PFSK-1 (cell line): ENCODE measurements around the gene KIAA1755.

Source experiments
- FOXP2 ChIP-seq: optimal IDR thresholded peaks from 2 replicates; pipeline ENCODE3; 2011; ENCODE audit warnings: borderline replicate concordance, control low read depth, inconsistent platforms; ENCODE audit not compliant: insufficient read depth; ENCODE audit errors: extremely low read length, extremely low read depth
- POLR2AphosphoS5 ChIP-seq: IDR thresholded peaks from 2 replicates; pipeline ENCODE4 v1.6.1; 2012; ENCODE audit warnings: low read depth, mild to moderate bottlenecking, control low read depth, low read length, moderate library complexity
- SIN3A ChIP-seq: IDR thresholded peaks from 2 replicates; pipeline ENCODE4 v1.6.1; 2012; ENCODE audit warnings: mild to moderate bottlenecking, low read length, moderate library complexity, borderline replicate concordance; ENCODE audit not compliant: insufficient read depth
- TAF1 ChIP-seq: IDR thresholded peaks from 2 replicates; pipeline ENCODE4 v1.6.1; 2012; ENCODE audit warnings: low read length, control low read depth, borderline replicate concordance; ENCODE audit not compliant: insufficient read depth
- TF ChIP-seq, protein P1 (sequence below), 2 experiments: IDR thresholded peaks; 2 replicates each; pipeline versions ENCODE4 v1.6.1 to v1.8.0; 2011 to 2012; ENCODE audit warnings: low read depth in 2 of 2, low read length in 2 of 2, control low read depth in 1 of 2, inconsistent platforms in 1 of 2, mild to moderate bottlenecking in 1 of 2, moderate library complexity in 1 of 2; ENCODE audit not compliant: insufficient read depth in 1 of 2

Gene KIAA1755

DNA sequence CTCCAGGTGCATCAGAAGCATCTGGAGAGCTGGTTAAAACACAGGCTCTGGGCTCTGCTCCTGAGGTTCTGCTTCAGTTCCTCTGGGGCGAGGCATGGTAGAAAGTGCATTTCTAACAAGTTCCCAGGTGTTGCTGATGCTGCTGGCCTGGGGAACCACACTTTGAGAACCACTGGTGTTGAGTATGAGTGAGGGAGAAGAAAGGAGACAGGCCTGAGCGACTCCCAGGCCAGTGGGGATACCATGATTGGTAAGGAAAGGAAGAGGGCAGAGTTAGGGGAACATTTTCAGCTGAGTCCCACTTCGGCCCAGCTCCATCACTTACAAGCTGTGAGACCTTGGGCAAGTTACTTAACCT, 36.8 kb downstream of the KIAA1755 start:
- no peak for TF ChIP-seq POLR2AphosphoS5
- no peak for TF ChIP-seq SIN3A
- TF ChIP-seq, protein P1, sequence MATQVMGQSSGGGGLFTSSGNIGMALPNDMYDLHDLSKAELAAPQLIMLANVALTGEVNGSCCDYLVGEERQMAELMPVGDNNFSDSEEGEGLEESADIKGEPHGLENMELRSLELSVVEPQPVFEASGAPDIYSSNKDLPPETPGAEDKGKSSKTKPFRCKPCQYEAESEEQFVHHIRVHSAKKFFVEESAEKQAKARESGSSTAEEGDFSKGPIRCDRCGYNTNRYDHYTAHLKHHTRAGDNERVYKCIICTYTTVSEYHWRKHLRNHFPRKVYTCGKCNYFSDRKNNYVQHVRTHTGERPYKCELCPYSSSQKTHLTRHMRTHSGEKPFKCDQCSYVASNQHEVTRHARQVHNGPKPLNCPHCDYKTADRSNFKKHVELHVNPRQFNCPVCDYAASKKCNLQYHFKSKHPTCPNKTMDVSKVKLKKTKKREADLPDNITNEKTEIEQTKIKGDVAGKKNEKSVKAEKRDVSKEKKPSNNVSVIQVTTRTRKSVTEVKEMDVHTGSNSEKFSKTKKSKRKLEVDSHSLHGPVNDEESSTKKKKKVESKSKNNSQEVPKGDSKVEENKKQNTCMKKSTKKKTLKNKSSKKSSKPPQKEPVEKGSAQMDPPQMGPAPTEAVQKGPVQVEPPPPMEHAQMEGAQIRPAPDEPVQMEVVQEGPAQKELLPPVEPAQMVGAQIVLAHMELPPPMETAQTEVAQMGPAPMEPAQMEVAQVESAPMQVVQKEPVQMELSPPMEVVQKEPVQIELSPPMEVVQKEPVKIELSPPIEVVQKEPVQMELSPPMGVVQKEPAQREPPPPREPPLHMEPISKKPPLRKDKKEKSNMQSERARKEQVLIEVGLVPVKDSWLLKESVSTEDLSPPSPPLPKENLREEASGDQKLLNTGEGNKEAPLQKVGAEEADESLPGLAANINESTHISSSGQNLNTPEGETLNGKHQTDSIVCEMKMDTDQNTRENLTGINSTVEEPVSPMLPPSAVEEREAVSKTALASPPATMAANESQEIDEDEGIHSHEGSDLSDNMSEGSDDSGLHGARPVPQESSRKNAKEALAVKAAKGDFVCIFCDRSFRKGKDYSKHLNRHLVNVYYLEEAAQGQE (IDR thresholded peaks at IDR 0.05; ENCODE audit: insufficient read depth in 1 of 2, low read depth in 2 of 2, low read length in 2 of 2): no peak
- no peak for TF ChIP-seq TAF1
- no peak for TF ChIP-seq FOXP2

DNA sequence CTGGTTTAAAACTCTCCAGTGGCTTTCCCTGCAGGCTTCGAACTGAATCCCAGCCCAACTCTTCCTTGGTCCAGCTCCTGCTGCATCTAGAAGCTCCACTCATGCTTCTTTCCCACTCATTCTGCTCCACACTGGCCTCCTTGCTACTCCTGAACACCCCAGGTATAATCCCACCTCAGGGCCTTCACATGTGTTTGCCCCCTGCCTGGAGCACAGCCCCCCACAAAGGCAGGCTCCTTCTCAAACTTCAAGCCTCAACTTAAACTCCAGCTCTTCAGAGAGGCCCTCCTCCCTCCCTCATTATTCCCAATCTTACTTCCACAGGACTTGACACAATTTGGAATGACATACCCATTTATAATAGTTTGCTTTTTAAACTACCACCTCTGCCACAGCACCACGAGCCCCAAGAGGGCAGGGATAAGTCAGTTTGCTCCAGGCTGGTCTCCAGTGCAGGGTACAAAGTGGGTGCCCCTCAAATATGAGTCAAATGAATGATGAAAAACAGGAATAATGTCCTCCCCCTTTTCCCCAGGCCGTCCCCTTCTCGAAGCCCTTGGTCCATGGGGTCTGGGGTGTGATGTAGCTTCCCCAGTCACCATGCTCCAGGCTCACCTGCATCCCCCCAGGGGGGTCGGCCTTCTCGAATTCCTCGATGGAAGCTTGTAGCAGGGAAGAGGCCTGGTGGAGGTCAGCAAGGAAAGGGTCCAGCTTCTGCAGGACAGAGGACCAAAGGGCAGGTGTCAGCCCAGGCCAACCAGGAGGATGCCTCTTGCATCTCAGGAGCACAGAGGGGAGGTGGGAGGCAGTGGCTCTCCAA, 37.4 kb downstream of the KIAA1755 start:
- no peak for TF ChIP-seq POLR2AphosphoS5
- TF ChIP-seq FOXP2: no peak
- no peak for TF ChIP-seq TAF1
- TF ChIP-seq, protein P1 (IDR thresholded peaks at IDR 0.05; ENCODE audit: insufficient read depth in 1 of 2, low read depth in 2 of 2, low read length in 2 of 2): no peak
- TF ChIP-seq SIN3A: no peak

DNA sequence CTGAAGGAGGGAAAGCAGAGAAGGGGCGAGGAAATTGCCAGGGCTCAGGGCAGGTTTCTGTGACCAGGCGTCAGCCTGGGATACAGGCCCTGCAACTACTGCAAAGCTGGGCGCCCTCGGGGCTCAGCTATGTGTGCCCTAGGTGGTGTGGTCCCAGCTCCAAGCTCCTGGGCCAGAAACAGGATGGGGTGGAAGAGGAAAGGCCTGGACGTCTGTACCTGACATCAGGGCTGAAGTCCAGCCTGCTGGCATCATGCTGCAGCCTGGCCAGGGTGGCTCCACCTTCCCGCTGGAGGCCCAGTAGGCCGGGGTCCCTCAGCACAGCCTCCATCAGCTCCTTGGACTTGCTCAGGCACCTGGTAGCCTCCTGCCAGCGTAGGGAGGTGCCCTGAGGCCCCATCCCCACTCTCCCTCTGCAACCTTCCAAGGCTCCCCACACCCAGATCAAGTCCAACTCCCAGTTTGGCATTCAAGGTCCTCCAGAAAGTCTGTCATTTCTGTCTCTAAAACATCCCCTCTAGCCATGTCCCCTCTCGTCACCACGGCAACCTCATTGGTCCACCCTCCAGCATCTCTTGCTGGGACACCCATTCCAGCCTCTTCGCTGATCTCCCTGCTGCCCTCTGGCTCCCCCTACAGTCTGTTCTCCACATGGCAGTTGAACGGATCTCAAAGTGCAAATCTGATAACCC, 38.2 kb downstream of the KIAA1755 start:
- TF ChIP-seq SIN3A: no peak
- TF ChIP-seq, protein P1 (IDR thresholded peaks at IDR 0.05; ENCODE audit: insufficient read depth in 1 of 2, low read depth in 2 of 2, low read length in 2 of 2): 0 out of 4 replicates have a peak, but pooled peaks of 1 of the 2 experiments have one; percentile 37

DNA sequence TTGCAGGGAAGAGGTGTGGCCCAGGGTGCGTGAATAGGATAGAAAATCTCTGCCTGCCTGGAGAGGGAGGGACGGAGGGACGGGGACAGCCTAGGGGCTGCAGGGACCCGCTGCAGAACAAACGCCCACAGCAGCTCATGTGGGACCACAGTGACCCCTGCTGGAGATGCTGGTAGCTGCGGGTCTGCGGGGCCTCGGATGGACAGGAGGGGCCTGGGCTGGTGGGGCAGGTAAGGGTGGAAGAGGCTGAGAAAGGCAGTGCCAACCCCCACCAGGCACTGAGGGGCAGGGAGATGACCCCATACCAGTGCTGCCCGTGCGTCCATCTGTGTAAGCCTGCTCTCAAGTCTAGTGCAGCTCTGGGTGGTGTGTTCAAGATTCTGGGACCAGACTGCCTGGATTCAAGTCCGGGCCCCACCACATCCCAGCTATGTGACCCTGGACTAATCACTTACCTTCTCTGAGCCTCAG, 39.4 kb downstream of the KIAA1755 start:
- TF ChIP-seq, protein P1 (IDR thresholded peaks at IDR 0.05; ENCODE audit: insufficient read depth in 1 of 2, low read depth in 2 of 2, low read length in 2 of 2): 0 out of 4 replicates have a peak, but pooled peaks of 1 of the 2 experiments have one; percentile 5
- peak; percentile 80 for TF ChIP-seq FOXP2
- TF ChIP-seq SIN3A: no peak
